22Rv1 (cell line): ENCODE measurements around the gene CCDC137.
"Not testable (repeated sequence)": the region's sequence is repeated elsewhere in the genome, so short reads cannot be mapped to it uniquely, and the experiment has no call there.

Source experiments
- H3K27ac ChIP-seq: fragments of 450-650 bp; 2 replicates; pipeline ENCODE4 v1.5.1; 2017
- ZFX ChIP-seq: fragments of 450-650 bp; IDR thresholded peaks from 2 replicates; pipeline ENCODE4 v1.6.1; 2017; ENCODE audit warnings: antibody characterized with exemption, borderline replicate concordance
- TF ChIP-seq, protein P1 (sequence below): fragments of 450-650 bp; IDR thresholded peaks from 2 replicates; pipeline ENCODE4 v1.5.1; 2017; ENCODE audit warnings: mild to moderate bottlenecking

CCDC137 gene

DNA sequence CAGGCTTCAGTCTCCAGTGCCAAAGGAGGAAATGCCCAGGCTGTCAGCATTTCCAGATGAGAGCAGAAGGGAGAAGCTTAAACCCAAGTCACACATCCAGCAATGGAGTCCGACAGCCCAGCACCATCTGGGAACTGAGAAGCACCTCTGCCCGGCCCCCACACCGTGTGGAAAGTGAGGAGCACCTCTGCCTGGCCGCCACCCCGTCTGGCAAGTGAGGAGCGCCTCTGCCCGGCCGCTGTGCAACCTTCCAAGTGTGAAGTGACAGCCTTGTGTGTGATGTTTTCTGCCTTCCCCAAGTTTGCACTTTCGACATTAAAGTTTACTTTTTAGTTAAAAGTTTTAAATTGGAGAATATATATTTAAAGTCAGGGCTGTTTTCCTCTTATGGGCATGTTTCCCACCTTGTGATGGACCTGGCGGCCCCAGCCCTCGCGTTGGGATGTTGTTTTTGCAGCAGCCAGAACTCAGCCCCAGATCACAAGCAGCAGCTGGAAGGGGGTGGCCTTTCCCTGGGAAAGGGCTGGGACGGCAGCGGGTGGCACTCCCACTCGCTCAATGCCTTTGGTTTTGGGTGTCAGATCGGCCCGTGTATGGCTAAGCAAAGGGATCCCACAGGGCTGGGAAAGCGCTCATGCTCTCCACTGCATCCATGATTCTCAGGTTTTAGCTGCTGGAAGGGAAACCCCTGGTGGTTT, 7.2 kb downstream of the CCDC137 start:
- no peak overlapping the region for H3K27ac ChIP-seq
- TF ChIP-seq ZFX: no peak
- TF ChIP-seq, protein P1, sequence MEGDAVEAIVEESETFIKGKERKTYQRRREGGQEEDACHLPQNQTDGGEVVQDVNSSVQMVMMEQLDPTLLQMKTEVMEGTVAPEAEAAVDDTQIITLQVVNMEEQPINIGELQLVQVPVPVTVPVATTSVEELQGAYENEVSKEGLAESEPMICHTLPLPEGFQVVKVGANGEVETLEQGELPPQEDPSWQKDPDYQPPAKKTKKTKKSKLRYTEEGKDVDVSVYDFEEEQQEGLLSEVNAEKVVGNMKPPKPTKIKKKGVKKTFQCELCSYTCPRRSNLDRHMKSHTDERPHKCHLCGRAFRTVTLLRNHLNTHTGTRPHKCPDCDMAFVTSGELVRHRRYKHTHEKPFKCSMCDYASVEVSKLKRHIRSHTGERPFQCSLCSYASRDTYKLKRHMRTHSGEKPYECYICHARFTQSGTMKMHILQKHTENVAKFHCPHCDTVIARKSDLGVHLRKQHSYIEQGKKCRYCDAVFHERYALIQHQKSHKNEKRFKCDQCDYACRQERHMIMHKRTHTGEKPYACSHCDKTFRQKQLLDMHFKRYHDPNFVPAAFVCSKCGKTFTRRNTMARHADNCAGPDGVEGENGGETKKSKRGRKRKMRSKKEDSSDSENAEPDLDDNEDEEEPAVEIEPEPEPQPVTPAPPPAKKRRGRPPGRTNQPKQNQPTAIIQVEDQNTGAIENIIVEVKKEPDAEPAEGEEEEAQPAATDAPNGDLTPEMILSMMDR: no peak

DNA sequence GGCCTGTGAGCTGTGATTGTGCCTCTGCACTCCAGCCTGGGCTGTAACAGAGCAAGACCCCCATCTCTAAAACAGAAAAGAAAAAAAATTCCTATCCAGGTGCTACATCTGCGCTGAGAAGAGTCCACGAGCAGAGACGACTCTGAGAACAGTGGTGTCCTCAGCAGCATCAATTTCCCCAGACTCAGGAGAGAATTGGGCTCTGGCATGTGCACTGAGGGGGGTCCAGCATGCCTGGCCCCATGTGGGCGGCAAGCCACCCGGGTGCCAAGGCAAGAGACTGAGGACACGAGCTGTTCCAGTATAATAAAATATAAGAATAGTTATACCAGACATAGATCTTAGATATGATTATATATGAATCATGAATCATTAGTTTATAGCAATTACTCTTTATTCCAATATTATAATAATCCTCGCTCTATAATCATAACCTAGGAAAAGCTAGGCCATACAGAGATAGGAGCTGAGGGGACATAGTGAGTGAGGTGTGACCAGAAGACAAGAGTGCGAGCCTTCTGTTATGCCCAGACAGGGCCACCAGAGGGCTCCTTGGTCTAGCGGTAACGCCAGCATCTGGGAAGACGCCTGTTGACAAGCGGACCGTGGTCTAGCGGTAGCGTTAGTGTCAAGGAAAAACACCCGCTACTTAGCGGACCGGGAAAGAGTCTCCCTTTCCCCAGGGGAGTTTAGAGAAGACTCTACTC, 9.1 kb downstream of the CCDC137 start:
- not testable (repeated sequence) for H3K27ac ChIP-seq
- TF ChIP-seq, protein P1: peak; percentile 72

DNA sequence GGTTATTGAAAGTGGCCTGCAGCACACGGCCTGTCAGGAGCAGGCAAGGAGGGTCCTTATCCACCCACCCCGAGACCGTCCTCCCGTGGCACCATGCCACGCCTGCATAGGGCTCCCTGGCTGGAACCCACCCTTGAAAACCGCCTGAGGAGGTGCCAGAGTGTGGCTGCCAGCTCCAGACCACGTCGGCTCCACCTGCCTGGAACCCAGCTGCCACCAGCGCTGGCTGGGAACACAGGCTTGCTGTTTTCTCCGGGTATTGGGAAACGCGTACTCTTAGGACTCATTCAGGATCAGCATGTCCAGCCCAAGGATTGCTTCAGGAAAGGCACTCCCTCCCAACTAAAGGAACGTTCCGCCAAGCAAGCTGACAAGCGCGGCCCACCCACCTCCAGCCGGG, 10.4 kb downstream of the CCDC137 start:
- TF ChIP-seq, protein P1: no peak
- TF ChIP-seq ZFX: no peak
- no peak overlapping the region for H3K27ac ChIP-seq

DNA sequence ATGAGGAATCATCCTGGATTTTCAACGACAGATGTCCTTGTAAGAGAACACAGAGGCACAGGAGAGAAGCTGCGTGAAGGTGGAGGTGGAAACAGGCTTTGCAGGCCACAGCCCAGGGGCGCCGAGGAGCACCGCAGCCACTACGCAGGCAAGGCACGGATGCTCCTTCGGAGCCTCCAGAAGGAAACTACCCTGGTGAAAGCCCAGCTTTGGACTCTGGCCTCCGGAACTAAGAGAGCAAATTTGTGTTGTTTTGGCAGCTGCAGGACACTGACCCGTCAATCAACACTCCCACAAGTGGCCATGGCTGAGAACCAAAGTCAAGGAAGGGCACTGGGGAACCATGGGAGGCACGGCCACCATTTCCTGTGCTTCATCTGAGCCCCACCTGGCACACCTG, 13.6 kb downstream of the CCDC137 start:
- H3K27ac ChIP-seq: no peak overlapping the region

DNA sequence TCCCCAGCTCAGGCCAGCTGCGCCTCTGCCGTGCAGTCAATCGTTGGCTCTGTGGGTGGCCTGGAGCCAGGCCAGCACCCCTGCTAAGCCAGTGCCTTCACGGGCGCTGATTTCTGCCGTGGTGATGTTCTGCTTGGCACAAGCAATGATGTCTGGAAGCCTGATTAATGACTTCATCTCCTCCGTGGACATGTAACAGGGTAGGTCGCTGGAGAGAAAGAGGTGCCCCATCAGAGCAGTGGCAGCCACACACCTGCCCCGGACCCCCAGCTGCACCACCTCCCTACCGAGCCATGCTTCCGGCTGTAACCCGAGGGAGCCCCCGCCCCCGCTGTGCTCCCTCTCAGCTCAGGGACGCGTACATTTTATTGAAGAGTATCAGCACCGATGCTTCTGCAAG, 15.1 kb downstream of the CCDC137 start:
- TF ChIP-seq, protein P1: no peak
- TF ChIP-seq ZFX: no peak
- H3K27ac ChIP-seq: no peak overlapping the region

More for the DNA sequence above, 13.6 kb downstream of the CCDC137 start:
- no peak for TF ChIP-seq ZFX
- TF ChIP-seq, protein P1: no peak

DNA sequence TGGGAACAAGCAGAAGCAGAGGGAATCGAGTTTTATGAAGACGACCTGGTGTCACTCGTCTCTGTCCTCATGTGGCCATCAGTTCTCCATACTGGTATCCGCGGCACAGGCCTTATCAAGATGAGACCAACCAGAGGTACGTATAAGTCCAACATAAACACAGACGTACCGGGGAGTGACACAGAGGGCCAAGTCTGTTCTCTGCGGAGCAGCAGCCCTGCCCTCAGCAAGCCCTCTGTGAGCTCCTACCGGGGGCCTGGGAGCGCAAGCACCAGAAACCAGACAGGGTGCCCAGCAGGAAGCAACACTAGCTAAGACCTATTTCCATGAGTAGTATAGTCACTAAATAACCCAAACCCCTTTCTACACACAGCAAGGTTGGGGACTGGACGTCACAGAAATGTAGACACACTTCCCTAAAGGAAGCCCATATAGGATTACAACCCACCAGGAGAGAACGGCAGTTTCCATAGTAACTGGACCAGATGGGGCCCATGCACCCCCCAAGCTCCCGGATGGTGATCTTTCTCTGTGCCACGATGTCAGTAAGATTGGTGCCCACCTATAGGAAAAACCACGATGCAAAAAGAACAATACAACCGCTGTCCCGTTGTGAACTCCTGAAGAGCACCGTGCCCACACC, 16.1 kb downstream of the CCDC137 start:
- TF ChIP-seq, protein P1: no peak
- TF ChIP-seq ZFX: no peak
- H3K27ac ChIP-seq: peak overlapping the region; percentile 72

DNA sequence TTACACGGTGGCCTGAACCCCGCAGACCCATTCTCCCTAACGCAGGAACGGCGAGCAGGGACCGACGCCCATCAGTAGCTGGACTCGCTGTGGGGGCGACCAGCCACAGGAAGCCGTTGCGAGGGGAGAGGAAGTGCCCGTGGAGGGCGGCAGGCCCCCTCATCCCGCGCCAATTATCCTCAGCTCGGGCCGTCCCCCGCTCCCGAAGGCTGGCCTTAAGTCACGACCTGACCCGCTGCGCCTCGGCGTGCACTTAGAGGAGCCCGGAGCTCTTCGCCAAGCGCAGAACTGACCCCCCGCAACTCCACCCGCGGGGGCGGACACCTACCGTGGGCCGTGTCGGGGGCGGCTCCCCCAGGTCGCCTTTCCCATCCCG, 16.7 kb downstream of the CCDC137 start:
- TF ChIP-seq ZFX: no peak
- TF ChIP-seq, protein P1: no peak
- peak overlapping the region; percentile 72 for H3K27ac ChIP-seq
